Testis (tissue), 3 donors: Measurements from ENCODE around the gene BGLAP. TPM values are rescaled to one million over a fixed set of nuclear protein-coding genes. Genes with fewer than 3 reads are reported as not detected.

Source experiments
- DNase-seq: peaks from one replicate; pipeline ENCODE4 v3.0.0-alpha.2; 2019
- H3K27ac ChIP-seq, 2 donors: fragments of 200-600 bp; sonication (generic); one replicate each; pipeline ENCODE4 v1.5.1; 2019
- H3K27me3 ChIP-seq: fragments of 200-600 bp; sonication (generic); one replicate; pipeline ENCODE4 v1.5.1; 2019
- H3K36me3 ChIP-seq: fragments of 200-600 bp; sonication (generic); one replicate; pipeline ENCODE4 v1.5.1; 2017; ENCODE audit warnings: low read depth; ENCODE audit errors: missing control alignments
- H3K4me1 ChIP-seq: fragments of 200-600 bp; sonication (generic); one replicate; pipeline ENCODE4 v1.5.1; 2019
- H3K4me3 ChIP-seq, 2 donors: fragments of 200-600 bp; sonication (generic); one replicate each; pipeline ENCODE4 v1.5.1; 2017 to 2019
- H3K9me3 ChIP-seq: fragments of 200-600 bp; sonication (generic); one replicate; pipeline ENCODE4 v1.5.1; 2017
- CTCF ChIP-seq, 3 experiments: fragments of 450-650 bp in 2 of 3; fragments of 200-600 bp in 1 of 3; sonication (generic) in 1 of 3; IDR thresholded peaks; one replicate each; pipeline ENCODE4 v1.5.1; 2016 to 2019; ENCODE audit warnings: antibody characterized with exemption in 3 of 3, mild to moderate bottlenecking in 2 of 3, moderate library complexity in 1 of 3
- POLR2A ChIP-seq: fragments of 450-650 bp; IDR thresholded peaks from one replicate; pipeline ENCODE4 v1.6.1; 2017; ENCODE audit warnings: antibody characterized with exemption, mild to moderate bottlenecking, moderate library complexity
- WGBS, 2 donors: methylation state at CpG; one replicate each; pipeline ENCODE4 v1.1.5; 2018; 5-methylcytosine and 5-hydroxymethylcytosine counted together
- intact Hi-C: fragments of 100-400 bp; cut with DNase I; formaldehyde crosslinking; loops from one replicate; pipeline ENCODE4 v1.15.1; 2023; ENCODE audit warnings: low total_unique reads
- polyA plus RNA-seq: library from polyadenylated mRNA; stranded (reverse); fragments of 350-450 nt; fragmentation: Illumina TruSeq; extraction: RNeasy Lipid Tissue Mini Kit (QIAGEN cat#74804); gene quantifications from one replicate; pipeline ENCODE4 v1.2.3, GENCODE V29; 2014; ENCODE audit warnings: low read depth, low replicate concordance; ENCODE audit not compliant: insufficient read depth
- total RNA-seq, 2 donors: library from RNA; depleted of rRNA; stranded (reverse); fragments of >200 nt; gene quantifications; one replicate each; pipeline ENCODE4 v1.2.3, GENCODE V29; 2016

Gene BGLAP
- total and polyA plus RNA-seq, 3 donors from 2014 or later, result 1.1 to 1.5 TPM; not detected in 1

- DNase-seq, result no peak
- intact Hi-C loops, result no loop called here
- Histone ChIP-seq H3K27me3 (no peaks in the 10 kb centered on the region), H3K9me3 (no peaks in the 10 kb centered on the region), H3K36me3 (no peaks in the 10 kb centered on the region), H3K27ac (no peak overlapping the region), H3K4me1 (peaks cover 5% of the 10 kb centered on the region), H3K4me3 (no peak overlapping the region)
- 91 to 92% methylated on average over 3 of the region's 3 CpGs for WGBS, 2 donors
- TF ChIP-seq POLR2A, result no peak
- no peak for TF ChIP-seq CTCF (IDR thresholded peaks at IDR 0.05)
These were observed 28.3 kb downstream of the BGLAP start for GRCh38 chr1:156270314-156270713.

- no peak overlapping the region for H3K27ac ChIP-seq
- no peaks in the 10 kb centered on the region for H3K9me3 ChIP-seq
- peaks cover 11% of the 10 kb centered on the region for H3K4me1 ChIP-seq
- no peaks in the 10 kb centered on the region for H3K27me3 ChIP-seq
- intact Hi-C loops, result no loop called here
- DNase-seq, result no peak
- H3K4me3 ChIP-seq, result no peak overlapping the region
- TF ChIP-seq POLR2A, result no peak
- no peak for TF ChIP-seq CTCF (IDR thresholded peaks at IDR 0.05)
- H3K36me3 ChIP-seq, result no peaks in the 10 kb centered on the region
These were observed 34.5 kb downstream of the BGLAP start for GRCh38 chr1:156276532-156276931.

- Histone ChIP-seq H3K4me3 (no peak overlapping the region), H3K4me1 (peaks cover 14% of the 10 kb centered on the region), H3K27me3 (no peaks in the 10 kb centered on the region), H3K36me3 (no peaks in the 10 kb centered on the region), H3K9me3 (no peaks in the 10 kb centered on the region), H3K27ac (no peak overlapping the region)
- DNase-seq, result no peak
- WGBS, 2 donors, result 79 to 88% methylated on average over 6 of the region's 6 CpGs
- no peak for TF ChIP-seq CTCF (IDR thresholded peaks at IDR 0.05)
- TF ChIP-seq POLR2A, result no peak
- intact Hi-C loops, result no loop called here
These were observed 35.0 kb downstream of the BGLAP start for GRCh38 chr1:156276966-156277381.

- Histone ChIP-seq H3K4me1 (peaks cover 20% of the 10 kb centered on the region), H3K9me3 (no peaks in the 10 kb centered on the region), H3K27ac (no peak overlapping the region), H3K36me3 (no peaks in the 10 kb centered on the region), H3K4me3 (no peak overlapping the region), H3K27me3 (no peaks in the 10 kb centered on the region)
- intact Hi-C loops, result no loop called here
- no peak for DNase-seq
- TF ChIP-seq CTCF (IDR thresholded peaks at IDR 0.05) (no peak), POLR2A (no peak)
- WGBS, 2 donors, result 87 to 92% methylated on average over 3 of the region's 3 CpGs
These were observed 37.9 kb downstream of the BGLAP start for GRCh38 chr1:156279837-156280236.

- no peak overlapping the region for H3K27ac ChIP-seq
- H3K9me3 ChIP-seq, result no peaks in the 10 kb centered on the region
- peak overlapping the region in 1 of 2 donors; percentile 88 for H3K4me3 ChIP-seq
- intact Hi-C loops, result no loop called here
- H3K36me3 ChIP-seq, result no peaks in the 10 kb centered on the region
- peak; percentile 73 for DNase-seq
- no peaks in the 10 kb centered on the region for H3K27me3 ChIP-seq
- TF ChIP-seq CTCF (IDR thresholded peaks at IDR 0.05), result no peak
- no peak for TF ChIP-seq POLR2A
- peaks cover 20% of the 10 kb centered on the region for H3K4me1 ChIP-seq
- WGBS, 2 donors, result 11 to 14% methylated on average over 8 of the region's 8 CpGs
These were observed 39.3 kb downstream of the BGLAP start for GRCh38 chr1:156281281-156281680.
